ENCODE data around the gene HAO1.

GRCh38 chr20:7856756-7857155 lies 83.5 kb downstream of the HAO1 start:
- TF ChIP-seq CTCF (IDR thresholded peaks at IDR 0.05) = no peak
- no peak for TF ChIP-seq POLR2A (IDR thresholded peaks at IDR 0.05)

All from right lobe of liver (tissue), 4 donors.